ENCODE measurements around the gene RBM10. TPM values are rescaled to one million over a fixed set of nuclear protein-coding genes. Genes with fewer than 3 reads are reported as not detected.

The RBM10 gene
- total RNA-seq, 1 experiment from 2014 or later: 55.8 TPM

GRCh38 chrX:47184486-47184885 is 39.5 kb downstream of the RBM10 start:
- Histone ChIP-seq H4K5ac (ENCODE audit: insufficient read length, low read depth, low read length) (no peak overlapping the region), H4K91ac (ENCODE audit: insufficient read length, low read depth, low read length) (no peak overlapping the region), H3K4ac (ENCODE audit: low read depth, low read length) (no peak overlapping the region), H2BK20ac (ENCODE audit: low read depth, low read length, poor library complexity, severe bottlenecking) (no peak overlapping the region), H3K23me2 (ENCODE audit: insufficient read length, low read depth, low read length, poor library complexity, severe bottlenecking) (no peaks in the 10 kb centered on the region), H2BK120ac (ENCODE audit: low read depth, low read length, poor library complexity, severe bottlenecking) (no peak overlapping the region), H3T11ph (ENCODE audit: low read length) (no peak overlapping the region), H3K79me2 (ENCODE audit: insufficient read depth, low read length) (no peaks in the 10 kb centered on the region), H4K20me1 (ENCODE audit: control insufficient read depth, insufficient read depth, insufficient read length) (no peaks in the 10 kb centered on the region), H3K23ac (ENCODE audit: insufficient read length, low read depth, low read length) (no peak overlapping the region), H2BK15ac (ENCODE audit: low read depth, low read length) (no peak overlapping the region), H3K27me3 (ENCODE audit: insufficient read depth, low read length) (no peaks in the 10 kb centered on the region), H3K18ac (ENCODE audit: insufficient read length, low read depth, low read length) (no peak overlapping the region), H4K8ac (replicated peaks; ENCODE audit: insufficient read length, low read depth, low read length) (no peak overlapping the region), H3K27ac (ENCODE audit: insufficient read length, low read depth, low read length) (no peak overlapping the region), H2AFZ (ENCODE audit: low read length) (no peak overlapping the region), H3K4me2 (ENCODE audit: insufficient read depth, insufficient read length, low read length) (no peak overlapping the region), H2BK12ac (ENCODE audit: insufficient read length, low read depth, low read length) (no peak overlapping the region), H3K9ac (ENCODE audit: extremely low read depth, insufficient read length, low read length) (no peak overlapping the region), H3K56ac (ENCODE audit: insufficient read length, low read depth, low read length) (no peak overlapping the region), H3K79me1 (ENCODE audit: insufficient read depth, low read depth, low read length, poor library complexity, severe bottlenecking) (no peaks in the 10 kb centered on the region), H2AK5ac (ENCODE audit: insufficient read length, low read length) (no peak overlapping the region), H3K4me1 (ENCODE audit: insufficient read depth, low read length) (no peaks in the 10 kb centered on the region), H2BK5ac (ENCODE audit: insufficient read length, low read length) (no peak overlapping the region), H3K14ac (ENCODE audit: insufficient read depth, low read length) (no peak overlapping the region), H3K9me3 (ENCODE audit: control insufficient read depth, low read depth, low read length) (no peaks in the 10 kb centered on the region)
- WGBS (ENCODE audit: extremely low coverage, insufficient read length, low lambda C conversion rate): no CpG with 5 or more reads among the region's 4 CpGs
- Mint-ChIP-seq H3K9me3 (peaks cover 55 to 79% of the 10 kb centered on the region in 2 experiments), H3K27me3 (ENCODE audit: low read depth) (peaks cover 1% of the 10 kb centered on the region; the same call in 1 of the 2 replicates), H3K4me3 (no peak overlapping the region), H3K27ac (peak overlapping the region in 2 of 3 experiments; percentile 65 to 67; a peak in 2 of 7 replicates), H3K36me3 (ENCODE audit: insufficient read depth in 1 of 3, low read depth in 3 of 3) (peaks cover 32 to 62% (median 56%) of the 10 kb centered on the region in 3 experiments), H3K4me1 (peaks cover 0 to 5% of the 10 kb centered on the region in 2 experiments; a peak in 1 of 4 replicates)
- no peak for TF ChIP-seq CTCF (conservative IDR thresholded peaks at IDR 0.05)
- no peak for DNase-seq
